ENCODE results near the gene RBBP8. TPM values are rescaled to one million over a fixed set of nuclear protein-coding genes. Genes with fewer than 3 reads are reported as not detected.
A peak's percentile ranks its signal among the peaks of the same experiment; 100 is the strongest.

RBBP8 gene
- total and polyA plus RNA-seq, 4 donors: 6.5 to 9.8 (median 7.4) TPM

- Histone ChIP-seq H3K9ac (ENCODE audit: low read depth in 1 of 2, low read length in 2 of 2) (no peak overlapping the region), H3K9me3 (ENCODE audit: control insufficient read depth in 4 of 4, low read length in 3 of 4) (peaks cover 0 to 4% (median 0%) of the 10 kb centered on the region in 4 donors), H3K27me3 (ENCODE audit: control insufficient read depth in 4 of 4, insufficient read depth in 4 of 4, low read length in 3 of 4) (no peaks in the 10 kb centered on the region), H3K4me1 (ENCODE audit: control insufficient read depth in 4 of 4, insufficient read depth in 4 of 4, low read length in 3 of 4) (peaks cover 0 to 6% (median 0%) of the 10 kb centered on the region in 4 donors), H3K36me3 (ENCODE audit: control insufficient read depth in 4 of 4, insufficient read depth in 3 of 4, low read depth in 1 of 4, low read length in 3 of 4) (no peaks in the 10 kb centered on the region), H3K27ac (ENCODE audit: low read depth in 1 of 2, low read length in 2 of 2) (no peak overlapping the region), H3K4me3 (ENCODE audit: low read depth in 1 of 3, low read length in 3 of 3) (no peak overlapping the region)
- DNase-seq (ENCODE audit: low spot score): no peak
- 75% methylated on average over 5 of the region's 5 CpGs for WGBS
- TF ChIP-seq, protein P1, sequence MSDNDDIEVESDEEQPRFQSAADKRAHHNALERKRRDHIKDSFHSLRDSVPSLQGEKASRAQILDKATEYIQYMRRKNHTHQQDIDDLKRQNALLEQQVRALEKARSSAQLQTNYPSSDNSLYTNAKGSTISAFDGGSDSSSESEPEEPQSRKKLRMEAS (IDR thresholded peaks at IDR 0.05): no peak
- no peak for TF ChIP-seq HNF4G (IDR thresholded peaks at IDR 0.05)
- no peak for TF ChIP-seq GABPA (IDR thresholded peaks at IDR 0.05 in 1 of 2, conservative IDR thresholded peaks at IDR 0.05 in 1 of 2)
- TF ChIP-seq FOXA2 (IDR thresholded peaks at IDR 0.05): no peak
- TF ChIP-seq RXRA (IDR thresholded peaks at IDR 0.05): no peak
- TF ChIP-seq, protein P2, sequence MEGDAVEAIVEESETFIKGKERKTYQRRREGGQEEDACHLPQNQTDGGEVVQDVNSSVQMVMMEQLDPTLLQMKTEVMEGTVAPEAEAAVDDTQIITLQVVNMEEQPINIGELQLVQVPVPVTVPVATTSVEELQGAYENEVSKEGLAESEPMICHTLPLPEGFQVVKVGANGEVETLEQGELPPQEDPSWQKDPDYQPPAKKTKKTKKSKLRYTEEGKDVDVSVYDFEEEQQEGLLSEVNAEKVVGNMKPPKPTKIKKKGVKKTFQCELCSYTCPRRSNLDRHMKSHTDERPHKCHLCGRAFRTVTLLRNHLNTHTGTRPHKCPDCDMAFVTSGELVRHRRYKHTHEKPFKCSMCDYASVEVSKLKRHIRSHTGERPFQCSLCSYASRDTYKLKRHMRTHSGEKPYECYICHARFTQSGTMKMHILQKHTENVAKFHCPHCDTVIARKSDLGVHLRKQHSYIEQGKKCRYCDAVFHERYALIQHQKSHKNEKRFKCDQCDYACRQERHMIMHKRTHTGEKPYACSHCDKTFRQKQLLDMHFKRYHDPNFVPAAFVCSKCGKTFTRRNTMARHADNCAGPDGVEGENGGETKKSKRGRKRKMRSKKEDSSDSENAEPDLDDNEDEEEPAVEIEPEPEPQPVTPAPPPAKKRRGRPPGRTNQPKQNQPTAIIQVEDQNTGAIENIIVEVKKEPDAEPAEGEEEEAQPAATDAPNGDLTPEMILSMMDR (IDR thresholded peaks at IDR 0.05; ENCODE audit: low read depth, low read length, missing input control): no peak
- TF ChIP-seq NR2F2 (IDR thresholded peaks at IDR 0.05): no peak
- peak in 1 of 2 donors; percentile 8 for TF ChIP-seq HNF4A (conservative IDR thresholded peaks at IDR 0.05)
Observed at GRCh38 chr18:23066504-23067039, 133.4 kb downstream of the RBBP8 start.

DNA sequence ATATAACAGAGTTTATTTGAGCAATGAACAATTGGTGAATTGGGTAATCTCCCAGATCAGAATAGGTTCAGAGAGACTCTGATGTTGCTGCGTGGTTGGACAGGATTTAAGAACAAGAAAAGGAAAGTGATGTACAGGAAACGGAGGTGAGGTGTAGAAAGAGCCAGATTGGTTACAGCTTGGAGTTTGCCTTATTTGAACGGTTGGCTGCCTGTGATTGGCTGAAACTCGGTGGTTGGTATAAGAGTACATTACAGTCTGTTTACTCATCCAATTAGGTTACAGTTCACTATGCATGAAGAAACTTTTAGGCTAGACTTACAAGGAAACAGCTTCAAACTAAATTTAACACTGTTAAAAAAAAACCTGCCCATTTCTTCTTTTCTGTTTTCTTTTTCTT is 134.1 kb downstream of the RBBP8 start:
- Histone ChIP-seq H3K27ac (ENCODE audit: low read depth in 1 of 2, low read length in 2 of 2) (no peak overlapping the region), H3K4me1 (ENCODE audit: control insufficient read depth in 4 of 4, insufficient read depth in 4 of 4, low read length in 3 of 4) (peaks cover 0 to 6% (median 0%) of the 10 kb centered on the region in 4 donors), H3K36me3 (ENCODE audit: control insufficient read depth in 4 of 4, insufficient read depth in 3 of 4, low read depth in 1 of 4, low read length in 3 of 4) (no peaks in the 10 kb centered on the region), H3K9ac (ENCODE audit: low read depth in 1 of 2, low read length in 2 of 2) (no peak overlapping the region), H3K4me3 (ENCODE audit: low read depth in 1 of 3, low read length in 3 of 3) (no peak overlapping the region), H3K9me3 (ENCODE audit: control insufficient read depth in 4 of 4, low read length in 3 of 4) (peaks cover 0 to 4% (median 0%) of the 10 kb centered on the region in 4 donors), H3K27me3 (ENCODE audit: control insufficient read depth in 4 of 4, insufficient read depth in 4 of 4, low read length in 3 of 4) (no peaks in the 10 kb centered on the region)
- TF ChIP-seq HNF4G (IDR thresholded peaks at IDR 0.05) (no peak), TAF1 (conservative IDR thresholded peaks at IDR 0.05) (no peak), YY1 (IDR thresholded peaks at IDR 0.05) (no peak), RAD21 (IDR thresholded peaks at IDR 0.05) (no peak), RXRA (IDR thresholded peaks at IDR 0.05) (no peak), NR2F2 (IDR thresholded peaks at IDR 0.05) (no peak), HNF4A (conservative IDR thresholded peaks at IDR 0.05) (no peak), FOXA2 (IDR thresholded peaks at IDR 0.05) (no peak), GABPA (IDR thresholded peaks at IDR 0.05 in 1 of 2, conservative IDR thresholded peaks at IDR 0.05 in 1 of 2) (no peak), FOXA1 (IDR thresholded peaks at IDR 0.05) (no peak), SP1 (IDR thresholded peaks at IDR 0.05) (no peak)
- TF ChIP-seq, protein P2 (IDR thresholded peaks at IDR 0.05; ENCODE audit: low read depth, low read length, missing input control): no peak
- TF ChIP-seq, protein P1 (IDR thresholded peaks at IDR 0.05): no peak
- no peak for DNase-seq (ENCODE audit: low spot score)
- 46% methylated on average over 4 of the region's 4 CpGs for WGBS

Data from liver (tissue), 9 donors.